ENCODE results near the gene KIF13A. TPM values are rescaled to one million over a fixed set of nuclear protein-coding genes. Genes with fewer than 3 reads are reported as not detected.
A peak's percentile ranks its signal among the peaks of the same experiment; 100 is the strongest.
"Not testable (repeated sequence)": the region's sequence is repeated elsewhere in the genome, so short reads cannot be mapped to it uniquely, and the experiment has no call there.

The KIF13A gene
- total RNA-seq, 1 experiment from 2014 or later, result 49.3 TPM

GRCh38 chr6:17744757-17745308 is 242.6 kb downstream of the KIF13A start:
- H3K9me3 ChIP-seq (ENCODE audit: control insufficient read depth, insufficient read depth, low read depth, low read length); H3K4me1 ChIP-seq (ENCODE audit: control insufficient read depth, insufficient read depth, low read length); BruUV-seq (replicated peaks); intact Hi-C loops (cut with micrococcal nuclease; ENCODE audit: unreplicated experiment); H3K27me3 ChIP-seq (ENCODE audit: control insufficient read depth, insufficient read depth, low read length); in situ Hi-C loops (cut with HindIII; ENCODE audit: low pct_unique_long_range_greater_than_20kb, low sequenced_read_pairs); H3K4me3 ChIP-seq (ENCODE audit: low read depth in 2 of 2, low read length in 2 of 2); H3K27ac ChIP-seq (ENCODE audit: low read length); DNase-seq (ENCODE audit: low read depth, low spot score); CTCF ChIA-PET; ATAC-seq; H3K36me3 ChIP-seq (ENCODE audit: control insufficient read depth, insufficient read depth, low read length): not testable (repeated sequence)
- POLR2A ChIA-PET, result interaction anchor here (0.6 kb wide), 1 partner anchor 310 kb away, joined by 3 read pairs; no protein-coding TSS in a partner anchor

GRCh38 chr6:17744019-17744756 is 243.2 kb downstream of the KIF13A start:
- TF ChIP-seq REST (IDR thresholded peaks at IDR 0.05; ENCODE audit: insufficient read depth in 1 of 2, low read depth in 2 of 2, low read length in 1 of 2), result no peak
- no peak for TF ChIP-seq TCF7L2 (IDR thresholded peaks at IDR 0.05; ENCODE audit: low read depth, low read length)
- no peak for TF ChIP-seq POLR2AphosphoS5 (IDR thresholded peaks at IDR 0.05; ENCODE audit: low read depth, low read length)
- no peak for TF ChIP-seq SIN3A (IDR thresholded peaks at IDR 0.05; ENCODE audit: borderline replicate concordance, insufficient read depth, low read depth, low read length)
- no peak for TF ChIP-seq CTCF (IDR thresholded peaks at IDR 0.05)
- ChIA-PET CTCF (interaction anchor here (0.7 kb wide), 1 partner anchor 160 kb away, joined by 11 read pairs; no protein-coding TSS in a partner anchor), POLR2A (interaction anchor here (0.6 kb wide), 1 partner anchor 30 kb away, joined by 5 read pairs; no protein-coding TSS in a partner anchor)
- H3K4me3 ChIP-seq (ENCODE audit: low read depth in 2 of 2, low read length in 2 of 2), result no peak overlapping the region
- intact Hi-C loops (cut with micrococcal nuclease; ENCODE audit: unreplicated experiment) (no loop called here), in situ Hi-C loops (cut with HindIII; ENCODE audit: low pct_unique_long_range_greater_than_20kb, low sequenced_read_pairs) (no loop called here)
- no peak overlapping the region for H3K27ac ChIP-seq (ENCODE audit: low read length)
- H3K4me1 ChIP-seq (ENCODE audit: control insufficient read depth, insufficient read depth, low read length), result no peaks in the 10 kb centered on the region
- no peaks in the 10 kb centered on the region for H3K9me3 ChIP-seq (ENCODE audit: control insufficient read depth, insufficient read depth, low read depth, low read length)
- no TSS peak for BruUV-seq (replicated peaks)
- no peaks in the 10 kb centered on the region for H3K27me3 ChIP-seq (ENCODE audit: control insufficient read depth, insufficient read depth, low read length)
- DNase-seq (ENCODE audit: low read depth, low spot score) (no peak), ATAC-seq (no peak)
- no peaks in the 10 kb centered on the region for H3K36me3 ChIP-seq (ENCODE audit: control insufficient read depth, insufficient read depth, low read length)

GRCh38 chr6:17741507-17741906 is 245.9 kb downstream of the KIF13A start:
- ATAC-seq, result peak; percentile 40; the same call in 1 of the 2 replicates
- in situ Hi-C loops (cut with HindIII; ENCODE audit: low pct_unique_long_range_greater_than_20kb, low sequenced_read_pairs), result no loop called here
- ChIA-PET POLR2A (interaction anchor here (0.6 kb wide), 1 partner anchor 139 kb away, joined by 14 read pairs; no protein-coding TSS in a partner anchor), CTCF (no interaction called here)
- no peaks in the 10 kb centered on the region for H3K36me3 ChIP-seq (ENCODE audit: control insufficient read depth, insufficient read depth, low read length)
- H3K9me3 ChIP-seq (ENCODE audit: control insufficient read depth, insufficient read depth, low read depth, low read length), result peaks cover 13% of the 10 kb centered on the region; the same call in 1 of the 2 replicates
- DNase-seq (ENCODE audit: low read depth, low spot score), result no peak
- H3K4me1 ChIP-seq (ENCODE audit: control insufficient read depth, insufficient read depth, low read length), result no peaks in the 10 kb centered on the region
- no peaks in the 10 kb centered on the region for H3K27me3 ChIP-seq (ENCODE audit: control insufficient read depth, insufficient read depth, low read length)
- H3K27ac ChIP-seq (ENCODE audit: low read length), result no peak overlapping the region
- intact Hi-C loops (cut with micrococcal nuclease; ENCODE audit: unreplicated experiment), result no loop called here
- TF ChIP-seq TCF7L2 (IDR thresholded peaks at IDR 0.05; ENCODE audit: low read depth, low read length), result no peak
- no peak for TF ChIP-seq REST (IDR thresholded peaks at IDR 0.05; ENCODE audit: insufficient read depth in 1 of 2, low read depth in 2 of 2, low read length in 1 of 2)
- TF ChIP-seq CTCF (IDR thresholded peaks at IDR 0.05), result no peak
- TF ChIP-seq POLR2AphosphoS5 (IDR thresholded peaks at IDR 0.05; ENCODE audit: low read depth, low read length), result no peak
- TF ChIP-seq SIN3A (IDR thresholded peaks at IDR 0.05; ENCODE audit: borderline replicate concordance, insufficient read depth, low read depth, low read length), result no peak
- H3K4me3 ChIP-seq (ENCODE audit: low read depth in 2 of 2, low read length in 2 of 2), result no peak overlapping the region
- BruUV-seq (replicated peaks), result no TSS peak

Measured in Panc1 (cell line).